LHCN-M2 (cell line): Measurements from ENCODE around the gene WDR86. TPM values are rescaled to one million over a fixed set of nuclear protein-coding genes. Genes with fewer than 3 reads are reported as not detected.

Source experiments
- DNase-seq: peaks from one replicate; pipeline ENCODE4 v3.0.0-alpha.2; 2012; ENCODE audit warnings: low read depth
- total RNA-seq: library from RNA; depleted of rRNA; stranded (reverse); fragments of >200 nt; gene quantifications from 2 replicates; pipeline ENCODE4 v1.2.3, GENCODE V29; 2014

Gene WDR86
- total RNA-seq, 1 experiment from 2014 or later, result 1.3 TPM

DNA sequence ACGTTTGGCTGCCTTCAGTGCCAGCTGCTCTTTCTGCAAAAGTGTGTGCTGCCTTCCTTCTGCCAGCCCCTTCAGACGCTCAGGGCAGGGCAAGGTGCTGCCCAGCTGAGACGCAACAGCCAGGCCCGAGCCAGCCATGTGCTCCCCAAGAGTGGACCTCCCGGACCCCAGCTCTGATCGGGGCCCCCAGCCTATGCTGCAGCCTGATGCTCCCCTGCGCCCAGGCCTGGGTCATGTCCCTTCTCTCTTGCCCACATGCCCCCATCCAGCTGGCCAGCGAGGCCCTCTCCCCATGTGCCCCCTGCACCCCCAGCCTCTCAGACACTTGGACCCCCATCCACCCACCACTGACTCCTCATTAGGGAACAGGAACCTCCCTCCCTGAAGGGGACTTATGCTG, 17.8 kb downstream of the WDR86 start:
- DNase-seq, result no peak

DNA sequence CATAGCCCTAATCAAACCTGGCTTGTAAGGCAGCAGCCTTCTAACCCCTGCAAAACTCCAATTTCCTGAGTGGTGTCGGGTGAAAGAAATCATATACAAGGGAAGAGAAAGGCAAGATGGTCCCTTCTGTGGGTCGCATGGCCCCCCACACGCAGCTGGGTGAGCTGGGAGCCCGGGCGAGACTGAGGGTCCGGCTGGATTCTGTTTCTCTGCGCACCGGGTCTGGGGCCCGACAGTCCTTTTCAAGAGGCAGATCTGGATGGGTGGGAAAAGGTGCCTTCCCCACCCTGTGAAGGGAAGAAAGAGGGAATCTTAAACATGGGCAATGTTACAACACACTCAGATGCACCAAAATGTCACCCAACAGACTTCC, 18.5 kb downstream of the WDR86 start:
- no peak for DNase-seq

DNA sequence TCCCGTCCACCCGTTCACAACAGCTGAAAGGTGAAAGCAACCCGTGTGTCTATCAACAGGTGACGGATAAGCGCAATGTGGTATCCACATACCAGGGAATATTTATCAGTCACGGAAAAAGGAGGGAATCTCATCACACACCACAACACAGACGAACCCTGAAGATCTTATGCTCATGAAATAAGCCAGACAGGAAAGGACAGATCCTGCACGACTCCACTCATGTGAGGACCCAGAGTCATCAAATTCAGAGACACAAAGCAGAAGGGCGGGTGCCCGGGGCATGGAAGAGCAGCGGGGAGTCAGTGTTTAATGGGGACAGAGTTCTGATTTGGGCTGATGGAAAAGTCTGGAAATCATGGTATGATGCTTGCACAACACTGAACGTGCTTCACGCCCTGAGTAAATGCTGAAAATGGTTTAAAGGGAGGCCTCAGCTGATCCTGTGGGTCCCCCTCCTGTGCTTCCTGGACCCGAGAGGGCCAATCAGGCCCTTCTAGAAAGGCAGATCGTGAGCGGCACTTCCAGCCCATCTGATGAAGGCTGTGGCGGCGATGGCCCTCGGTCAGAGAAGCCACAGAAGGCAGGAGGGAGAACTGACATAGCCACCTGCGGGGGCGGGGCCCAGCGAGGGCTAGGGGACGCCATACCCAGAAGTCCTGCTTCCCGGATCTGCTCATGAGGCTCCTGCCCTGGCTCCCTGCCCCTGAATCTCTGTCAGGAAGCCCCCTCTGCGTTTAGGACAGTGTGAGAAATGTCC, 19.1 kb downstream of the WDR86 start:
- no peak for DNase-seq

DNA sequence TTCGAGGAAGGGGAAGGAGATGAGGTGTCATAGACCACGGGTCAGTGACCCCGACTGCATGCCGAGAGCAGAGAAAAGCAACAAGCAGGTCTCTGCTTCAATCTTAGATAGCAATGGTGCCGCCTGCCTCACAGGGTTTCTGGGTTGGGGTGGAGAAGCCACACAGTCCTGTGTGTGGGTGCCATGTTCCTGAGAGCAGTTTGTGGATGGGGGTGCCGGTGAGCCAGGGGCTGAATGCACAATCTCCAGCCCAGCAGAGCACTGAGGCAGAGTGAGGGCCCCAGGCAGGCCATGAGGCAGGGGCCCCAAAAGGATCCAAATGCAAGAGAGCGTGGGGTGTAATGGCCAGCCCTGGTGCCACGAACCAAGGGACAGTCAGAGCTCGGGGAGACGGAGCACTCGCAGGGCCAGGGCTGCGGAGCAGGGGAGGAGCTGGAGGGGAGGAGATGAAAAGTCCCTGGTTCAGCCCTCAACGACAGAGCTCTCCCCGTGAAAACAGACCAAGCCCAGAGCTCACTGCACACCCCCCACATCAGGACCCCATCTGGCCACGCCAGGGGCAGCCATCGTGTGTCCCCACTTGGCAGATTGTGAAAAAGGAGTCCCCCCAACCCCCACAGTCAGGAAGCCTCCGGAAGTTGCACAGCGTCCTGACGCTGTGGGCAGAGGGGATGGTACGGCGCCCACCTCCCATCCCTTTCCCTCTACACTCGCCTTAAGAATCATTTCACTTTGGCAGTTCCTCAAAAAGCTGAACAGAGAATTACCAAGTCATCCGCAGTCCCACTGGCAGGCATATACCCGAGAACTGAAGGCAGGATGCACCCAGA, 19.9 kb downstream of the WDR86 start:
- DNase-seq, result no peak

DNA sequence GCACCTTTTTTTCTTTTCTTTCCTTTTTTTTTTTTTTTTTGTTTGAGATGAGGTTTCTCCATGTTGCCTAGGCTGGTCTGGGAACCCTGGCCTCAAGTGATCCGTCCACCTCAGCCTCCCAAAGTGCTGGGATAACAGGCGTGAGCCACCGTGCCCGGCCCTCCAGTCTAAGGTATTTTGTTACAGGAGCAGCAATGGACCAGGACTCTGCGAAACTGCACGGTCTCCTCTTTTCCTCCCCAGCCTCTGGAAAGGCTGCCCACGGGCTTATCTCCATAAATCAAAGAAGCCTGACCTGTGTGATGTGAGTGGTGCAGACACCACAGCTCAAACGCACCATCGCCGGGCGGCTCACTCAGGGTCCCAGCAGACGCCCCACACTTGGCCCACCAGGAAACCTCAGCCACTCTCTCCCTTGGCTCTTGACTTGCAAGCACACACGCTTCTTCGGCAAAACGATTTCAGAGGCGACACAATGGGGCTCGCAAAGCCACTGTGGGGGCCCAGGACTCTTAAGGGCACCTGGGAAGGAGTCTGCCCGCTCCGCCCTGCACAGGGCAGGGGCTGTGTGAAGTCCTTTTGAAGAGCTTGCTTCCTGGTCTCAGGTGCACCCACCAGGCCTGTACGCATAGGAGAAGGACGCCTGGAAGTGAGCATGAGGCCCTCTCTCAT, 20.6 kb downstream of the WDR86 start:
- no peak for DNase-seq

DNA sequence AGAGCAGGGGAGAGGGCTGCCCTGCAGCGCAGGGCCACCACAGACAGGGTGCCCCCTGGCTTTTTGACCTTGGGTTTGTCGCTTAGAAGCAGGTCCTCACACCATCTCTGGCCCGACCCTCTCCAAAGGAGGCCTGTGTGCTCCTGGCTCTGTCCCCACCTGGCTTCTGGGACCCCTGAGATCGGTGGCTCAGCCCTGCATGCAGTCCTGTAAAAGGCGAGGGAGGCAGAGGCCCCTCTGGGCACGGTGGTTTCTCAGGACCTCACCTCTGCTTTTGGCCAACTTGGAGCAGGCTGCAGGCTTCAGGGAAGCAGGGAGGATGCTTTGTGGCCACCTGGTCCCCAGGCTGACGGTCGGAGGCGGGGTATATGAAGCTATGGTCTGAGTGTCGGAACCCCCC, 21.4 kb downstream of the WDR86 start:
- no peak for DNase-seq

DNA sequence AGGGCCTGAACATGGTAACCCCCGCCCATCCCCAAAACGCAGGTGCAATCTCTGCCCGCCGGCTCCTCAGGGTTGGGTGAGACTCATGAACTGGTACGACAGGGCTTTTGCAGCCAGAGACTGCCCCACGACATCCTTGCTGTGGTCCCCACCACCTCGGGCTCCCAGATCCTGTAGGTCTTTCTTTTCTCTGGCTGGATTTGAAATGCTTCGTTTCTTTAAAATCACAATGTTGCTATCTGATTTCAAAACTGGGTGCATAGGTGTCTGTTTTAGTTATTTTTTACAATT, 21.9 kb downstream of the WDR86 start:
- DNase-seq, result no peak

DNA sequence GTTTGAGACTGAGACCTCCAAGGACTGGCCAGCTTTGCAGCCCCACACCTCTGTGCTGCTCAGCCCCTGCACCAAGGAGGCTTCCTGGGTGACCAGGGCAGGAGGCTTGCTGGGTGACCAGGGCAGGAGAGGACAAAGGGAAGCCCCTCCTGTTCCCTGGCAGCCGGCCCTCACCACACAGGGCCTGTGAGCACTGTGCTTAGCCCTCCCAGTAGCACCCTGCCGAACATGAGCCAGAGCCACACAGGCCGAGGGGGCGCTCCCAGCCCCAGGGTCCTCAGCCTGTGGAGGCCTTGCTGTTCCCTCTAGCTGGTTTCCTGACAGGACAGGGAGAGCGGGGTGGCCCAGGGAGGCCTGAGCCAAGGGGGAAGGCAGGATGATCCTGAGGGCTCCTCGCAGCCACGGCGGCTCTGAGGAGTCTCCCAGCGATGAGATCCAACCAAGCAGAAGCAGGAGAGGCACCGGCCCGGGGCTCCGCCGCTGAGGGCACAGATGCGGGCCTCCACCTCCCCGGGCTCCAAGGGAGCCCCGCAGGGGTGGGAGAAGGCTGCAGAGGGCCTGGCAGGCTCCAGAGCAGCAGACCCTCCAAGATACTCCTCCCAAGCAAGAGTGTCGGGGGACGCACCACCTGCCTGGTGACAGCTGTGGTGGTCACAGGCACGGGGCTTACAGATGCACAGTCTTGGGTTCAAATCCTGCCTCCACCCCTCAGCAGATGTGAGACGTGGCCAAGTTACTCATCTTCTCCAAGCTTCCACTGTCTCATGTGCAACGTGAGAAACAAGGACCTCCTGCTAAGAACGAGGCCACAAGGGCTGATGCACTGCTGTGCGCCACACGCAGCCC, 22.5 kb downstream of the WDR86 start:
- DNase-seq, result no peak

DNA sequence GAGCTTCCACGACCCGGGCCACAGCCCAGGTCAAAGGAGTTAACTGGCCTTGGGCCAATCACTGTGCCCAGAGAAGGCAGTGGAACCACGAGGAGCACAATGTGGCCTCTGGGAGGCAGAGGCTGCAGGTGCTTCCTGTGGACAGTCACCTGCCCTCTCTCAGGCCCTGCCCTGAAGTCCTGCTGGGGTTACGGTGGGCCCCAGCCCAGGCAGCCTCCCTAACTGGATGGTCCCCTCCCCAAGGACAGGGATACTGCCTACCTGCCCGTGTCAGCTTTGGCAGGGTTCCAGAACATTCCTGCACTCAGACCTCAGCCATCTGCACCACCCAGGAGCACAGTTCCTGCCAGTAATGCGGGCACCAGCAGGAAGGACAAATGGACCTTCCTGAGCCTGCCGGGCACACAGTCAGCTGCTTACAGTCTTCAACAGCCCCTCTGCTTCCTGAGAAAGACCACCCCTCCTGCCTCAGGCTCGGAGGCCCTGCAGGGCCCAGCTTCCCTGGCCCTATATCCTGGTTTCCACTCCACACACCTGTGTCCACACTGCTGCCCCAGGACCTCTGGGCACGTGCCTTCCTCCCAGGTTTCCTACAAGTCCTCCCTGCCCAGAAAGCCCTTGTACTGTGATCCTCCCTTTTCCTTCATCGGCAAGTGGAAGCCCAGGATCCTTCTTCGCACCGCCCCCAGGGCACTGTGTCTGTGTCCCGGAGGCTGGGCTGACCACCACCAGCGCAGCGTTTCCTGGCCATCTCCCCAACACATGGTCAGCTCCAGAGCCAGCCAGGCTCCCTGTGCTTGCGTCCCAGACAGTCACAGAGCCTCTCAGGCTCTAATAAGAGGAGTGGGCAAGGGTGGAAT, 23.3 kb downstream of the WDR86 start:
- DNase-seq, result no peak

DNA sequence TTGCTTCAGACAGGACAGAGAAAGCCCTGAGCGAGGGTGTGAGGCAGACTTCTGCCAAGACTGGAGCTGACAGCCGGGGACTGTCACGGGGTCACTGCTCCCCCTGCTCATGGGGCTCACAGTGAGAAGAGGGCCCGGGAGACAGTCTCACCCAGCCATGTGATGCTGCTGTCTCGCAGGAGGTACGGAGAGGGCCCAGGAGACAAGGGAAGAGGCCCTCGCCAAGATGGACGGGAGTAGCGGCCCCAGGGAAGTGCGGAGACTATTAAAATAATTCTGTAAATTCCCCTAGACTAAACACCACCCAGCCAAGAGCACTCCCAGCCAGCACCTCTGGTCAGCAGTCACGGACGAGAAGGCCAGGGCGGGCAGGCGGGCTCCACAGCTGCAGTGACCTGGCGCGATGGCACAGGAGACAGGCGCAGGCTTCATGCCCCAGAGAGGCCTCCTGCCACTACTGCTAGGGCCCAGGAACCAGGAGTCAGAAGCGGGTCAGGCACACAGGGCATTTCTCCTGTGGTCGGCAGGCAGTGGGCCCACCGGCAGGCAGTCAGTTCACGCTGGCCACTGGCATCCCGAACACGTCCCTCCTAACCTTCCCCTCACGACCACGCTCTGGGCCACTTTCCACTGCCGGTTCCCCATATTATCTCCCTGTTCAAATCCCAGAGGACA, 24.1 kb downstream of the WDR86 start:
- DNase-seq, result no peak

DNA sequence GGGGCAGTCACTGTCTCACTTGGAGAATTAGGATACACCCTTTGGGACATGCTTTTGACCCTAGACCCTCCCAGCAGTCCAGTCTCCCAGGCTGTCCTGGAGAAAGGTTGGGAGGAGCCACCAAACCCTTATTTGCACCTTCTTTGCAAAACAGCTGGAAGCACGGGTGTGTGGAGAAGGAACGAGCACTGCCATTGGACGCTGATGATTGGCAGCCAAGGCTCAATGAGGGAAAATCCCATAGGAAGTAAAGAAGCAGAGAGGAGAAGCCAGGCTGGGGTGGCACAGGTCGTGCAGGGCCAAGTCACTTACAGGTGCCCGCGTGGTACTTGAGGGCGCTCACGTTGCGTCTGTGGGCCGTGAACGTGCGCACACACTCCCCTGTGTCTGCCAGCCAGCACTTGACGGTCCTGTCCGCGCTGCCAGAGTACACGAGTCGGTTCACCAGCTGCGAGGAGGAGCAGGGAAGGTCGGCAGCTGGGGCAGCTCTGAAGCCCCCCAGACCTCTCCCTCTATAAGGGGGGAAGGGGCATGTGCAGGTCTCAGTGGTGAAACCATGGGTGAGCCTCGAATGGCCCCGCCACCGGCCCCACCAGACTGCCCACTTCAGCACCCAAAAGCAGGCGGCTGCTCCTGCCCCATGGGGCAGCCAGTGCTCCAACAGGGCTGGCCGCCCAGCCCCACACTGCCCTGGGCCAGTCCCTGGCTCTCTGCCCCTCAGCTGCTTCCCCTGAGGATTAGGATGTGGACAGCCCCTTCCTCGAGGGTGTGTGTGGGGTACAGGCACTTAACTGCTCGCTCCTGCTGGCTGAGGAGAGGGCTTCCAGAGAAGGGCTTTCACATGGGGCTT, 24.8 kb downstream of the WDR86 start:
- no peak for DNase-seq

DNA sequence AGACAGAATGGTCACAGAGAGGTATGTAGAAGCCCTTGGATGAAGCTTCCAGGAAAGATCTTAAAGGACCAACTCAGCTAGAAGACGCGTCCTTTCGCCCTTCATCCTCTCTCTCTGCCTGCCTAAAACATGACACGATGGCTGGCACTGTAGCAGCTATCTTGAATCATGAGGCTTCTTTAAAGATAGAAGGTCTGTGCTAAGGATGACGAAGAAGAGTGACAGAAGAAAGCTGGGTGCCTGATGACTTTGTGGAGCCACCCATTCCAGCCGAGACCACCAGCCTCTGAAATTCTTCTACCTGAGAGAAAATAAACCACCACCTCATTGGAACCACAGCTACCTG, 25.5 kb downstream of the WDR86 start:
- DNase-seq, result no peak

DNA sequence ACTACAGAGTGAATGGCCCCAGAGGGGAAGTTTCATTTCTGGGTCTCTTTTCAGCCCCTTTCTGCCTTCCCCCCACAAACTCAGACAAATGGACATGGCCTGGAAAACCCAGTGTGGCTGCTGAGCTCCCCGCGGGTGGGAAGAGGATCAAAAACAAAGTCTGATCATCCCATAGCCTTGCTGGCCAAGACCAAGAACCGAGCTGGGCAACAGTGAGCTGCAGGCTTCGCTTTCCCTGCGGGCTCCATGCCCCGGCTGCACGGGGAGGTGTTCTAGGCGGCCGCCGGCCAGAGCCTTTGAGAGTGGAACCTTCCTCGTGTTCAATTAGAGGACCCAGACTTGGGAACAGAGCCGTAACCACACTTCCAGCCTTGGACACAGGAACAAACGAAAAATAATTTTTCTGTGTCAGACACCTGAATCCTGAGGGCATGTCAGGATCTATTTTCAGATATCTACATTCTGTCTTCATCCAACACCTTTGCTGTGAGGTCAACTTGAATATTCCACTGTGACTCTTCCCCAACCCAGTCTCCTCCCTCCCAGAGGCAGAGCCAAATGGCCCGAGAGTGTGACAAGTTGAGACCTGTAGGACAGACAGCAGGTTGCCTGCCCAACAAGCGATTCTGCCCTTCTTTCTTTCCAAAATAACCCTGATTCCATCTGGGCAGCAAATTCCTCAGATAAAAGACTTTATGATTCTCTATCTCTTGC, 26.0 kb downstream of the WDR86 start:
- no peak for DNase-seq

DNA sequence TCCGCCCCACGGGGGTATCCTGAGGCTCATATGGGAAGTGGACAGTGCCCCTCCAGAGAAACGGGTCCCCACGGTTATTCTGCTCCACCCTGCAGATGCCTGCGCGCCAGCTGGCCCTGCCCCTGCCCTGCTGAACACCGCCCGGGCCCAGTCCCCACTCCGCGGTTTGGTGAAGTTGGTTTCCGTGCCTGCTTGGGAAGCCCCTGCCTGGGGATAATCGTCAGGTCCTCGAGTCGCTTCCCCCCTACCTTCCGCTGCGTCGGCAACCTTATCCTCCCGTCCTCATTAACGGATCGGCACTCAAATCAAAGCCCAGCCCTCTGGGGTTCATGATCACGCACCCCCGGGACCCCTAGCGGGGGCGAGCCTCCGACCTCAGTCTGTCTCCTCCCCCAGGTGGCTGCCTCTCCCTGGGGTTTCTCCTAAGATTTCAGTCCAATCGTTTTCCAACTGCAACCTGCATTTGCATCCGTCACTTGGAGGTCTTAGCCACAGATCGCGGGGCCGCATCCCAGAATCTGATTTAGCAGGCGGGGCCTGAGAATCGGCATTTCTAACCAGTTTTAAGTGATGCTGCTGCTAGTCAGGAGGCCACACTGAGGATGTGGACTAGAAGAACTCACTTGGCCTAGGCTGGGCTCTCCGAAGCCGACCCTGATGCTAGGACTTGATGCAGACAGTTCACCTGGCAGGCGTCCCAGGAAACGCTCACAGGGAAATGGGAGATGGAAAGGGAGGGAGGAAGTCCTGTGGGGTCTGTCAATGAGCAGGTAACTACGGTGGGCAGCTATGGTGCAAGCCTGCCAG, 27.6 kb downstream of the WDR86 start:
- no peak for DNase-seq

DNA sequence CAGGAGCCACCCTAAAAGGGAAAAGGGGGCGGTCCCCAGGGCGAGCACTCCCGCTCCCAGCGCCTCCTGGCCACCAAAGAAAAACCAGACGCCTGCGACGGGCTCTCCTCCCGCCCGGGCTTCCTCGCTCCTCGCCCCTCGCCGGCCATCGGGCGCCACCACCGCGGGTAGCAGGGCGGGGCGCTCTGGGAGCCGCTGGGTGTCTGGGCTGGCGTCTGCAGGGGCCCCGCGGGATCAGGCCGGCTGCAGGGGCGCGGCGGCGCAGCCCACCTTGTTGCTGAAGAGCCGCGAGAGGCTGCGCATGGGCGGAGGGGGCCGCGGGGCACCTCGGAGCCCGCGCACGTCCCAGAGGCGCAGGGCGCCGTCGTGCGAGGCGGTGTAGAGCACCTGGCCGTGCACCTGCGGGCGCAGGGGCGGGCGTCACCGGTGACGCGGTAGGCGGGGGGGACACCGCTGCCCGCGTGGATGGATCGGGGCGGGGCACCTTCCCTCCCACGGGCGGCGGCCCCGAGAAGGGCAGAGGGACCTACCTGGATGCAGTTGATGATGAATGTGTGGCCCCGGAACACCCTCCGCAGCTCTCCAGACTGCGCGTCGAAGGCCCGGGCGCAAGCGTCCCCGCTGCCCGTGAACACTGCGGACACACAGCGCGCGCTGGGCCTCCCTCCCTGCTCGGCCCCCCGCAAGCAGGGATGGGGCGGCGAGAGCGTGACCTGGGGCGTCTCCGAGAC, 28.3 kb downstream of the WDR86 start:
- no peak for DNase-seq

DNA sequence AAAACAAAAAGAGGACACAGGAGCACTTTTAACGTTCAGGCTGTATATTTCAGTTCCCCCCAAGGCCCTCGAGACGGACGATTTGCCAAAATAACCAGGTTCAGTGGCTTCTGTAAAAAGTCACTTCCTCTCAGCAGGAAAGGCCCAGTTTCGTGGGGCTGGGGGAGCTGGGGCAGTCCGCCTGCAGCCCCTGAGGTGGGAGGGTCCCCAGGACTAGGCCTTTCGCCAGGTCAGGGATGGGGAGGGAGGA, 28.8 kb downstream of the WDR86 start:
- no peak for DNase-seq
